ENCODE results near the gene RIF1. TPM values are rescaled to one million over a fixed set of nuclear protein-coding genes. Genes with fewer than 3 reads are reported as not detected.

RIF1 gene
- total RNA-seq, 1 donor, result 51.0 TPM

DNA sequence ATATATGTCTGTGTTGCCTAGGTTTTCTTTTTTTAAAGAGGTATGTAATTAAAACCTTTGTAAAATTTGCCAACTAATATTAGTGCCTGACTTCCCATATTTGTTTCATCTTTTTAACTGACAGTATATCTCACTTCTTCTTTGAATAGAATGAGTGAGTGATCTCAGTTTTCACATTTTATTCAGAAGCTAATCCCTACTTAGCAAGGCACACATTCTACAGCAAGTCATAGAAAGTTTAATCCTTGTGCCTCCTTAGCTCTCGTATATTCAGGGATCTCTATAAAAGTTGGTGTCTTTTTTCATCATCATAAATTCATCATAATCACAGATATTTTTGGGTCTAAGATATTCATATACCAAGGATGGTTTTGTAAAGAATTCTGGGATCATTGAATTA, 66.6 kb downstream of the RIF1 start:
- TF ChIP-seq CTCF (IDR thresholded peaks at IDR 0.05; ENCODE audit: insufficient read depth, low read depth, low read length), result no peak
- no peak overlapping the region for H3K4me3 ChIP-seq (ENCODE audit: low read depth, low read length)
- no peak for DNase-seq (ENCODE audit: low read depth)

DNA sequence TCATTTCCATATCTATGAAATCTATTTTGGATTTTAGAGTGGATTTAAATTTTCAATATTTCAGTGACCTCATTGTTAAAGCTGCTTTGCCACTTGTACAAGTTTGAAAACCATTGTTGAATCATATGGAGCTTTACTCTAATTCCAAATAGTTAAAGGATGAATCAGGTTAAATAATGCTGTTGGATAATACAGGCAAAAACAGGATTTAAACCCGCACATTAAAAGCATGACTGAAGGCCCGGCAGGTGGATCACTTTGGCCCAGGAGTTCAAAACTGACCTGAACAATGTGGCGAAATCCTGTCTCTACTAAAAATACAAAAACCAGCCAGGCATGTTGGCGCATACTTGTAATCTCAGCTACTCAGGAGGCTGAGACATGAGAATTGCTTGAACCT, 68.3 kb downstream of the RIF1 start:
- H3K4me3 ChIP-seq (ENCODE audit: low read depth, low read length), result no peak overlapping the region
- no peak for TF ChIP-seq CTCF (IDR thresholded peaks at IDR 0.05; ENCODE audit: insufficient read depth, low read depth, low read length)
- no peak for DNase-seq (ENCODE audit: low read depth)

- H3K4me3 ChIP-seq (ENCODE audit: low read depth, low read length), result no peak overlapping the region
- no peak for DNase-seq (ENCODE audit: low read depth)
- TF ChIP-seq CTCF (IDR thresholded peaks at IDR 0.05; ENCODE audit: insufficient read depth, low read depth, low read length), result no peak
These were observed 72.0 kb downstream of the RIF1 start for GRCh38 chr2:151481744-151482143.

DNA sequence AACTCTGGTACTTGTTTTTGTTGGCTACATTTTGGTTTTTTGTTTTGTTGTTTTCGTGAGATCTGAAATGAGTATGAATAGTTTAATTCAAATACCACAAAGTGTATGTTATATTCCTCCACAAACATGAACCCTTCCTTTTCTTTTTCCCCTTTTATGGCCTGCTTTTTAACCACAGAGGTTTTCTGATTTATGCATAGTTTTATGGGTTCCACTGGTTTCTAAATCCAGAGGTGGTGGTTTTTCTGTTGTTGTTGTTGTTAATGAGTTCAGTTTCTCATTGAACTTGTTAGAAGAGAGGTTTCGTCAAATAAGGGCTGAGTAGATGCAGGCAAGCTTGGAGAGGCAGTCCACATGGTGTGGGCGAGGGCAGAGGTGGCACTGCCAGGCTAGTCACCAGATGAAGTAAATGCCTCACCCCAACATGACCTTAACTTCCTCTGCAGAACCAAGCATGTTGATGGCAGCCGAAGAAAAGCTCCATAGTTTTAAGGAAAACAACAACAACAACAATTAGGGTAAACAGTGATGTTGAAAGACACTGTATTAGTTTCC, 72.5 kb downstream of the RIF1 start:
- TF ChIP-seq CTCF (IDR thresholded peaks at IDR 0.05; ENCODE audit: insufficient read depth, low read depth, low read length), result no peak
- peak; percentile 39 for DNase-seq (ENCODE audit: low read depth)

DNA sequence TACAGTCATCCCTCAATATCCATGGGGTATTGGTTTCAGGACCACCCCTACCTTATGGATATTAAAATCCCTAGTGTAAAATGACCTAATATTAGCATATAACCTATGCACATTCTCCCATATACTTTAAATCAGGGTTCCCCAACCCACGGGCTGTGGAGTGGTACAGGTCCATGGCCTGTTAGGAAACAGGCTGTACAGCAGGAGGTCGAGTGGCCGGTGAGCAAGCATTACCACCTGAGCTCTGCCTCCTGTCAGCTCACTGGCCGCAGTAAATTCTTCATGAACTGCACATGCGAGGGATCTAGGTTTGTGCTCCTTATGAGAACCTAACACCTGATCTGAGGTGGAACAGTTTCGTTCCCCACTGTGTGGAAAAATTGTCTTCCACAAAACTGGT, 73.8 kb downstream of the RIF1 start:
- TF ChIP-seq CTCF (IDR thresholded peaks at IDR 0.05; ENCODE audit: insufficient read depth, low read depth, low read length), result no peak

More for the DNA sequence above, 72.5 kb downstream of the RIF1 start:
- H3K4me3 ChIP-seq (ENCODE audit: low read depth, low read length), result no peak overlapping the region

GRCh38 chr2:151484100-151484499, 74.4 kb downstream of the RIF1 start:
- DNase-seq (ENCODE audit: low read depth), result no peak
- no peak overlapping the region for H3K4me3 ChIP-seq (ENCODE audit: low read depth, low read length)
- TF ChIP-seq CTCF (IDR thresholded peaks at IDR 0.05; ENCODE audit: insufficient read depth, low read depth, low read length), result no peak

More for the DNA sequence above, 73.8 kb downstream of the RIF1 start:
- H3K4me3 ChIP-seq (ENCODE audit: low read depth, low read length), result no peak overlapping the region
- no peak for DNase-seq (ENCODE audit: low read depth)

GRCh38 chr2:151486053-151486452, 76.4 kb downstream of the RIF1 start:
- H3K4me3 ChIP-seq (ENCODE audit: low read depth, low read length), result no peak overlapping the region
- TF ChIP-seq CTCF (IDR thresholded peaks at IDR 0.05; ENCODE audit: insufficient read depth, low read depth, low read length), result no peak
- DNase-seq (ENCODE audit: low read depth), result no peak
